Measurements from ENCODE around the gene BRF1.

- TF ChIP-seq, protein P1, sequence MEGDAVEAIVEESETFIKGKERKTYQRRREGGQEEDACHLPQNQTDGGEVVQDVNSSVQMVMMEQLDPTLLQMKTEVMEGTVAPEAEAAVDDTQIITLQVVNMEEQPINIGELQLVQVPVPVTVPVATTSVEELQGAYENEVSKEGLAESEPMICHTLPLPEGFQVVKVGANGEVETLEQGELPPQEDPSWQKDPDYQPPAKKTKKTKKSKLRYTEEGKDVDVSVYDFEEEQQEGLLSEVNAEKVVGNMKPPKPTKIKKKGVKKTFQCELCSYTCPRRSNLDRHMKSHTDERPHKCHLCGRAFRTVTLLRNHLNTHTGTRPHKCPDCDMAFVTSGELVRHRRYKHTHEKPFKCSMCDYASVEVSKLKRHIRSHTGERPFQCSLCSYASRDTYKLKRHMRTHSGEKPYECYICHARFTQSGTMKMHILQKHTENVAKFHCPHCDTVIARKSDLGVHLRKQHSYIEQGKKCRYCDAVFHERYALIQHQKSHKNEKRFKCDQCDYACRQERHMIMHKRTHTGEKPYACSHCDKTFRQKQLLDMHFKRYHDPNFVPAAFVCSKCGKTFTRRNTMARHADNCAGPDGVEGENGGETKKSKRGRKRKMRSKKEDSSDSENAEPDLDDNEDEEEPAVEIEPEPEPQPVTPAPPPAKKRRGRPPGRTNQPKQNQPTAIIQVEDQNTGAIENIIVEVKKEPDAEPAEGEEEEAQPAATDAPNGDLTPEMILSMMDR (IDR thresholded peaks at IDR 0.05), result no peak
- TF ChIP-seq POLR2A (IDR thresholded peaks at IDR 0.05), result no peak
These were observed 33.8 kb upstream of the BRF1 start for GRCh38 chr14:105334383-105335230.

Data from thyroid gland (tissue), 4 donors.